B cell (primary cell): Measurements from ENCODE around the gene PUDP. TPM values are rescaled to one million over a fixed set of nuclear protein-coding genes. Genes with fewer than 3 reads are reported as not detected.

Experiments
- ATAC-seq: fragments of 200-7000 bp; cut with Tn5 transposase; one replicate; pipeline ENCODE4 v1.10.0; 2021; ENCODE audit warnings: low read depth, mild to moderate bottlenecking, moderate number of reproducible peaks, moderate library complexity
- CTCF ChIA-PET: fragments of 350-600 bp; sonication (Branson Sonifier 250); formaldehyde crosslinking; loops from one replicate; lab custom pipeline; 2021; ENCODE audit warnings: antibody characterized with exemption, inconsistent platforms; lab: Charles Lee
- POLR2A ChIA-PET: fragments of 350-600 bp; sonication (Branson Sonifier 250); formaldehyde crosslinking; loops from one replicate; lab custom pipeline; 2021; ENCODE audit warnings: antibody characterized with exemption; lab: Charles Lee
- DNase-seq: peaks from one replicate; pipeline ENCODE4 v3.0.0; 2013
- H2AFZ ChIP-seq: 2 replicates; pipeline ENCODE4 v1.6.1; 2012; ENCODE audit warnings: mild to moderate bottlenecking, low read depth, low read length; ENCODE audit not compliant: insufficient read depth, poor library complexity, severe bottlenecking
- H3K27ac ChIP-seq, 2 donors: 1 replicate in 1 of 2; 2 replicates in 1 of 2; pipeline ENCODE4 v1.5.1; 2012 to 2013; ENCODE audit warnings: low read length in 2 of 2, mild to moderate bottlenecking in 2 of 2, moderate library complexity in 1 of 2
- H3K27me3 ChIP-seq, 4 experiments: fragments of 200-600 bp in 1 of 4; sonication (generic) in 1 of 4; replicated peaks in 1 of 4; 1 replicate in 2 of 4; 2 replicates in 2 of 4; pipeline versions ENCODE4 v1.6.1 to v1.7.0; 2013 to 2016; ENCODE audit warnings: low read length in 3 of 4, mild to moderate bottlenecking in 2 of 4, mixed read lengths in 1 of 4, moderate library complexity in 1 of 4; ENCODE audit not compliant: insufficient read depth in 4 of 4, control insufficient read depth in 3 of 4; ENCODE audit errors: control extremely low read depth in 1 of 4
- H3K36me3 ChIP-seq, 2 experiments: replicated peaks in 1 of 2; 1 replicate in 1 of 2; 2 replicates in 1 of 2; pipeline versions ENCODE4 v1.6.1 to v1.7.1; 2013; ENCODE audit warnings: low read length in 1 of 2; ENCODE audit not compliant: insufficient read depth in 2 of 2, control insufficient read depth in 1 of 2; ENCODE audit errors: control extremely low read depth in 1 of 2, extremely low read depth in 1 of 2
- H3K4me1 ChIP-seq, 2 donors: fragments of 200-600 bp in 1 of 2; sonication (generic) in 1 of 2; 1 replicate in 1 of 2; 2 replicates in 1 of 2; pipeline versions ENCODE4 v1.5.1 to v1.6.1; 2013 to 2017; ENCODE audit warnings: low read length in 2 of 2; ENCODE audit not compliant: control insufficient read depth in 2 of 2, insufficient read depth in 2 of 2
- H3K4me2 ChIP-seq: replicated peaks from 2 replicates; pipeline ENCODE3; 2012; ENCODE audit warnings: mild to moderate bottlenecking, low read depth, low read length; ENCODE audit not compliant: poor library complexity, severe bottlenecking
- H3K4me3 ChIP-seq, 5 experiments: fragments of 200-600 bp in 1 of 5; sonication (generic) in 1 of 5; 1 replicate in 3 of 5; 2 replicates in 2 of 5; pipeline versions ENCODE4 v1.5.1 to v1.7.0; 2011 to 2016; ENCODE audit warnings: low read length in 4 of 5, mild to moderate bottlenecking in 4 of 5, low read depth in 2 of 5, control low read depth in 1 of 5, moderate library complexity in 1 of 5; ENCODE audit not compliant: insufficient read depth in 1 of 5; ENCODE audit errors: control extremely low read depth in 1 of 5, extremely low read depth in 1 of 5
- H3K79me2 ChIP-seq: fragments of 200-600 bp; sonication (generic); one replicate; pipeline ENCODE4 v1.6.0; 2016; ENCODE audit warnings: low read length; ENCODE audit not compliant: control insufficient read depth, insufficient read depth
- H3K9ac ChIP-seq: fragments of 200-600 bp; sonication (generic); 2 replicates; pipeline ENCODE4 v1.6.1; 2017; ENCODE audit warnings: mild to moderate bottlenecking, low read length, moderate library complexity
- H3K9me3 ChIP-seq, 3 donors: one replicate each; pipeline versions ENCODE4 v1.6.1 to v1.7.1; 2013; ENCODE audit warnings: low read length in 2 of 3; ENCODE audit not compliant: control insufficient read depth in 2 of 3, insufficient read depth in 1 of 3; ENCODE audit errors: control extremely low read depth in 1 of 3
- H4K20me1 ChIP-seq: 2 replicates; pipeline ENCODE4 v1.6.0; 2012; ENCODE audit warnings: mild to moderate bottlenecking, low read length; ENCODE audit not compliant: insufficient read depth, control insufficient read depth, poor library complexity, severe bottlenecking
- H3K27ac Mint-ChIP-seq: one replicate; pipeline ENCODE4 v1.8.0; 2021; ENCODE audit warnings: mixed read lengths
- H3K27me3 Mint-ChIP-seq: one replicate; pipeline ENCODE4 v1.8.0; 2021; ENCODE audit warnings: mixed read lengths
- H3K4me1 Mint-ChIP-seq: one replicate; pipeline ENCODE4 v1.8.0; 2021; ENCODE audit warnings: mixed read lengths
- H3K4me3 Mint-ChIP-seq: one replicate; pipeline ENCODE4 v1.8.0; 2021; ENCODE audit warnings: mixed read lengths
- H3K9me3 Mint-ChIP-seq: one replicate; pipeline ENCODE4 v1.8.0; 2022; ENCODE audit warnings: mixed read lengths; ENCODE audit not compliant: insufficient read depth
- CTCF ChIP-seq: fragments of 200-600 bp; IDR thresholded peaks from one replicate; pipeline ENCODE4 v1.8.0; 2022; ENCODE audit warnings: antibody characterized with exemption, mild to moderate bottlenecking
- EZH2 ChIP-seq: IDR thresholded peaks from 2 replicates; pipeline ENCODE4 v1.6.1; 2012; ENCODE audit warnings: borderline replicate concordance, low read depth, mild to moderate bottlenecking, moderate library complexity, low read length; ENCODE audit not compliant: insufficient read depth, poor library complexity, severe bottlenecking
- WGBS: methylation state at CpG from one replicate; pipeline ENCODE4 v1.1.5; 2013; ENCODE audit warnings: missing lambda C conversion rate; ENCODE audit not compliant: insufficient coverage; 5-methylcytosine and 5-hydroxymethylcytosine counted together
- intact Hi-C: fragments of 100-400 bp; cut with micrococcal nuclease; formaldehyde crosslinking; loops from one replicate; pipeline ENCODE4 v1.10.0; 2022
- polyA plus RNA-seq: library from polyadenylated mRNA; depleted of rRNA; stranded (reverse); fragments of >200 nt; gene quantifications from 2 replicates; pipeline ENCODE4 v1.2.3, GENCODE V29; 2012
- total RNA-seq, 2 donors: library from RNA; stranded (reverse); fragments of 120-200 nt in 1 of 2; gene quantifications; 1 replicate in 1 of 2; 2 replicates in 1 of 2; pipeline versions ENCODE4 v1.2.3 to v1.2.4, GENCODE V29; 2013 to 2022

The PUDP gene
- total and polyA plus RNA-seq, 2 donors (not counting 1 experiment from before 2014, with no cell fraction given): 12.8 to 14.1 TPM

GRCh38 chrX:7082556-7082955 lies 65.4 kb downstream of the PUDP start:
- peaks cover 4% of the 10 kb centered on the region for H4K20me1 ChIP-seq
- no peaks in the 10 kb centered on the region for H3K9me3 Mint-ChIP-seq
- H3K4me3 ChIP-seq: no peak overlapping the region
- WGBS: no CpG with 5 or more reads among the region's 5 CpGs
- no peaks in the 10 kb centered on the region for H3K36me3 ChIP-seq
- peaks cover 19% of the 10 kb centered on the region for H3K79me2 ChIP-seq
- TF ChIP-seq EZH2 (no peak), CTCF (no peak)
- no peaks in the 10 kb centered on the region for H3K27me3 Mint-ChIP-seq
- POLR2A ChIA-PET: no interaction called here
- H3K27me3 ChIP-seq: no peaks in the 10 kb centered on the region
- peak overlapping the region; percentile 53 for H3K4me2 ChIP-seq
- peak overlapping the region; percentile 50 for H3K9ac ChIP-seq
- H3K9me3 ChIP-seq: no peaks in the 10 kb centered on the region
- no peak for DNase-seq
- intact Hi-C loops: loop anchor here (2.0 kb wide), 1 partner anchor 844 kb away; the partner anchor contains the start of gene PNPLA4
- CTCF ChIA-PET: no interaction called here
- H2AFZ ChIP-seq: no peak overlapping the region
- H3K4me3 Mint-ChIP-seq: peak overlapping the region; percentile 70
- peak overlapping the region; percentile 88 for H3K27ac Mint-ChIP-seq
- no peak for ATAC-seq
- H3K27ac ChIP-seq: peak overlapping the region in 1 of 2 donors; percentile 73
- H3K4me1 Mint-ChIP-seq: peaks cover 60% of the 10 kb centered on the region
- peaks cover 48 to 54% of the 10 kb centered on the region in 2 donors for H3K4me1 ChIP-seq

GRCh38 chrX:7077241-7078230 lies 70.4 kb downstream of the PUDP start:
- ChIA-PET POLR2A (no interaction called here), CTCF (no interaction called here)
- TF ChIP-seq EZH2 (no peak), CTCF (no peak)
- Histone ChIP-seq H3K9me3 (no peaks in the 10 kb centered on the region), H3K27ac (no peak overlapping the region), H3K27me3 (no peaks in the 10 kb centered on the region), H2AFZ (no peak overlapping the region), H3K4me1 (peaks cover 12 to 24% of the 10 kb centered on the region in 2 donors), H3K4me3 (no peak overlapping the region), H3K36me3 (peaks cover 0 to 8% of the 10 kb centered on the region in 2 experiments), H4K20me1 (peaks cover 9% of the 10 kb centered on the region), H3K9ac (no peak overlapping the region), H3K79me2 (peaks cover 58% of the 10 kb centered on the region), H3K4me2 (no peak overlapping the region)
- 77% methylated on average over 6 of the region's 23 CpGs for WGBS
- intact Hi-C loops: no loop called here
- ATAC-seq: no peak
- Mint-ChIP-seq H3K4me3 (no peak overlapping the region), H3K9me3 (no peaks in the 10 kb centered on the region), H3K27me3 (no peaks in the 10 kb centered on the region), H3K27ac (no peak overlapping the region), H3K4me1 (peaks cover 26% of the 10 kb centered on the region)
- no peak for DNase-seq
